SU-DHL-6 (cell line): ENCODE results near the gene STRADA.

Experiments used
- H2AFZ ChIP-seq: fragments of 200-600 bp; sonication (generic); 2 replicates; pipeline ENCODE4 v1.6.1; 2014; ENCODE audit warnings: low read depth, mild to moderate bottlenecking, moderate library complexity, mixed read lengths, antibody characterized with exemption, low read length; ENCODE audit not compliant: severe bottlenecking
- H3F3A ChIP-seq: fragments of 200-600 bp; shearing (Covaris generic); 2 replicates; pipeline ENCODE4 v1.6.0; 2016; ENCODE audit warnings: antibody characterized with exemption, mild to moderate bottlenecking; ENCODE audit not compliant: insufficient read depth
- H3K27ac ChIP-seq: fragments of 200-600 bp; sonication (generic); 2 replicates; pipeline ENCODE4 v1.5.1; 2016; ENCODE audit warnings: low read depth, mild to moderate bottlenecking, low read length, moderate library complexity, mixed read lengths
- H3K27me3 ChIP-seq: fragments of 200-600 bp; sonication (generic), shearing (Covaris generic); 2 replicates; pipeline ENCODE4 v1.6.0; 2014; ENCODE audit warnings: mild to moderate bottlenecking, low read length
- H3K36me3 ChIP-seq: fragments of 200-600 bp; sonication (generic); 2 replicates; pipeline ENCODE4 v1.6.1; 2014; ENCODE audit warnings: mild to moderate bottlenecking, low read length, mixed read lengths
- H3K4me2 ChIP-seq: fragments of 300-600, 200-600 bp; shearing (Covaris generic), sonication (generic); 2 replicates; pipeline ENCODE4 v1.6.0; 2014; ENCODE audit warnings: low read length, low read depth, mild to moderate bottlenecking; ENCODE audit not compliant: poor library complexity, severe bottlenecking
- H3K4me3 ChIP-seq: fragments of 200-600 bp; sonication (generic); 2 replicates; pipeline ENCODE4 v1.5.1; 2014; ENCODE audit warnings: antibody characterized with exemption, low read length, mild to moderate bottlenecking, mixed read lengths; ENCODE audit not compliant: insufficient read depth, poor library complexity, severe bottlenecking
- H3K79me2 ChIP-seq: fragments of 200-600 bp; sonication (generic); 2 replicates; pipeline ENCODE4 v1.6.1; 2014; ENCODE audit warnings: mild to moderate bottlenecking, low read length, moderate library complexity; ENCODE audit not compliant: insufficient read depth
- H3K9ac ChIP-seq: fragments of 200-600 bp; sonication (generic); 2 replicates; pipeline ENCODE4 v1.7.0; 2014; ENCODE audit warnings: mild to moderate bottlenecking, low read length
- H3K9me2 ChIP-seq: fragments of 200-600 bp; sonication (generic); replicated peaks from 2 replicates; pipeline ENCODE4 v1.6.1; 2014; ENCODE audit warnings: low read length; ENCODE audit not compliant: insufficient read depth
- H3K9me3 ChIP-seq: fragments of 200-600 bp; sonication (generic); 2 replicates; pipeline ENCODE4 v1.6.1; 2014; ENCODE audit warnings: low read length, mixed read lengths; ENCODE audit not compliant: insufficient read depth
- H4K20me1 ChIP-seq: fragments of 200-600 bp; sonication (generic); 2 replicates; pipeline ENCODE4 v1.6.1; 2014; ENCODE audit warnings: low read depth, mild to moderate bottlenecking, antibody characterized with exemption, low read length, moderate library complexity, mixed read lengths
- CTCF ChIP-seq: fragments of 200-600 bp; sonication (generic); IDR thresholded peaks from one replicate; pipeline ENCODE4 v1.5.1; 2017; ENCODE audit warnings: antibody characterized with exemption, mild to moderate bottlenecking, low read length, moderate library complexity; ENCODE audit not compliant: insufficient read depth, poor library complexity, severe bottlenecking
- EZH2phosphoT487 ChIP-seq: fragments of 200-600 bp; sonication (generic), shearing (Covaris generic); conservative IDR thresholded peaks from 2 replicates; pipeline ENCODE4 v1.6.1; 2018; ENCODE audit warnings: mild to moderate bottlenecking, antibody characterized with exemption, low read length, moderate library complexity, mixed read lengths

The STRADA gene

GRCh38 chr17:63780928-63781327, 39.3 kb upstream of the STRADA start:
- no peak overlapping the region for H3K4me2 ChIP-seq

GRCh38 chr17:63780507-63780906, 38.9 kb upstream of the STRADA start:
- H3K4me2 ChIP-seq: no peak overlapping the region
- H2AFZ ChIP-seq: no peak overlapping the region
- no peak overlapping the region for H3K27ac ChIP-seq
- no peak overlapping the region for H3K9ac ChIP-seq
- H3K9me2 ChIP-seq: no peaks in the 10 kb centered on the region
- TF ChIP-seq CTCF (no peak), EZH2phosphoT487 (no peak)
- H3K79me2 ChIP-seq: peaks cover 98% of the 10 kb centered on the region
- H3K4me3 ChIP-seq: no peak overlapping the region
- peaks cover 26% of the 10 kb centered on the region for H4K20me1 ChIP-seq
- H3K36me3 ChIP-seq: peaks cover 8% of the 10 kb centered on the region
- H3K9me3 ChIP-seq: no peaks in the 10 kb centered on the region
- no peaks in the 10 kb centered on the region for H3K27me3 ChIP-seq
- H3F3A ChIP-seq: 0 out of 2 replicates have a peak, but pooled peaks cover 3% of the 10 kb centered on the region

More at GRCh38 chr17:63780928-63781327, 39.3 kb upstream of the STRADA start:
- Histone ChIP-seq H2AFZ (no peak overlapping the region), H4K20me1 (peaks cover 24% of the 10 kb centered on the region), H3K9me2 (no peaks in the 10 kb centered on the region), H3K9ac (no peak overlapping the region), H3K9me3 (no peaks in the 10 kb centered on the region), H3K4me3 (no peak overlapping the region), H3K79me2 (peaks cover 98% of the 10 kb centered on the region), H3K27ac (no peak overlapping the region), H3K36me3 (peaks cover 7% of the 10 kb centered on the region), H3F3A (0 out of 2 replicates have a peak, but pooled peaks cover 3% of the 10 kb centered on the region), H3K27me3 (no peaks in the 10 kb centered on the region)
- no peak for TF ChIP-seq CTCF
- TF ChIP-seq EZH2phosphoT487: no peak

GRCh38 chr17:63775420-63775819, 33.8 kb upstream of the STRADA start:
- peaks cover 92% of the 10 kb centered on the region for H3K79me2 ChIP-seq
- H3K27ac ChIP-seq: no peak overlapping the region; the same call in 1 of the 2 replicates
- H2AFZ ChIP-seq: no peak overlapping the region
- H3K9me2 ChIP-seq: no peaks in the 10 kb centered on the region
- H3K4me3 ChIP-seq: peak overlapping the region; percentile 69
- H3K9ac ChIP-seq: peak overlapping the region; percentile 95
- peaks cover 14% of the 10 kb centered on the region; the same call in 1 of the 2 replicates for H4K20me1 ChIP-seq
- no peaks in the 10 kb centered on the region for H3K9me3 ChIP-seq
- peaks cover 6% of the 10 kb centered on the region; the same call in 1 of the 2 replicates for H3F3A ChIP-seq
- TF ChIP-seq EZH2phosphoT487: no peak
- no peak for TF ChIP-seq CTCF
- peak overlapping the region; percentile 85 for H3K4me2 ChIP-seq
- H3K36me3 ChIP-seq: peaks cover 8% of the 10 kb centered on the region
- no peaks in the 10 kb centered on the region for H3K27me3 ChIP-seq
